D721Med (cell line): ENCODE data around the gene CDAN1.
A peak's percentile ranks its signal among the peaks of the same experiment; 100 is the strongest.

ENCODE experiments used
- DNase-seq: peaks from one replicate; pipeline ENCODE4 v3.0.0; 2011; ENCODE audit warnings: low spot score; ENCODE audit not compliant: insufficient read length
- FAIRE-seq: peaks from 2 replicates; lab custom pipeline; 2011; peaks lifted over from hg19 to GRCh38; lab: Jason Lieb, UNC
- TF ChIP-seq, protein P1 (sequence below): IDR thresholded peaks from 2 replicates; pipeline ENCODE4 v1.5.1; 2012; ENCODE audit warnings: mild to moderate bottlenecking, control low read depth; ENCODE audit not compliant: insufficient read depth; ENCODE audit errors: missing control alignments

The CDAN1 gene

DNA sequence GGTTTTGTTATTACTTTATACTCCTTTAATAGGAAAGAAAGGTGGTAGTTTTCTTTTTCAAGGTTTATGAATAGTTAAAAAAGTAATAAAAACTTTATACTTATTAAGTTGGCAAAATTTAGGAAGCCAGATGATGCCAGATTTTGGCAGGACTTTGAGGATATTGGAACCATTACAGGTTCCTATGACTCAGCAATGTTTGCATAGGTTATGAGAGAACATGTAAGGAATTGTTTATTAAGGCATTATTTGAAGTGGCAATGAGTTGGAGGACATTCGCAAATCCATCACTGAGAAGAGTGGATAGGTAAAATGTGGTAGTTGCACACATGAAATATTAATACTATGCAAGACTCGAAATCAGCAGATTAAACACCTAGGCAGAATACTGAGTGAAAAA lies 29.9 kb downstream of the CDAN1 start:
- no peak for DNase-seq
- no peak for FAIRE-seq
- TF ChIP-seq, protein P1, sequence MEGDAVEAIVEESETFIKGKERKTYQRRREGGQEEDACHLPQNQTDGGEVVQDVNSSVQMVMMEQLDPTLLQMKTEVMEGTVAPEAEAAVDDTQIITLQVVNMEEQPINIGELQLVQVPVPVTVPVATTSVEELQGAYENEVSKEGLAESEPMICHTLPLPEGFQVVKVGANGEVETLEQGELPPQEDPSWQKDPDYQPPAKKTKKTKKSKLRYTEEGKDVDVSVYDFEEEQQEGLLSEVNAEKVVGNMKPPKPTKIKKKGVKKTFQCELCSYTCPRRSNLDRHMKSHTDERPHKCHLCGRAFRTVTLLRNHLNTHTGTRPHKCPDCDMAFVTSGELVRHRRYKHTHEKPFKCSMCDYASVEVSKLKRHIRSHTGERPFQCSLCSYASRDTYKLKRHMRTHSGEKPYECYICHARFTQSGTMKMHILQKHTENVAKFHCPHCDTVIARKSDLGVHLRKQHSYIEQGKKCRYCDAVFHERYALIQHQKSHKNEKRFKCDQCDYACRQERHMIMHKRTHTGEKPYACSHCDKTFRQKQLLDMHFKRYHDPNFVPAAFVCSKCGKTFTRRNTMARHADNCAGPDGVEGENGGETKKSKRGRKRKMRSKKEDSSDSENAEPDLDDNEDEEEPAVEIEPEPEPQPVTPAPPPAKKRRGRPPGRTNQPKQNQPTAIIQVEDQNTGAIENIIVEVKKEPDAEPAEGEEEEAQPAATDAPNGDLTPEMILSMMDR, result no peak

DNA sequence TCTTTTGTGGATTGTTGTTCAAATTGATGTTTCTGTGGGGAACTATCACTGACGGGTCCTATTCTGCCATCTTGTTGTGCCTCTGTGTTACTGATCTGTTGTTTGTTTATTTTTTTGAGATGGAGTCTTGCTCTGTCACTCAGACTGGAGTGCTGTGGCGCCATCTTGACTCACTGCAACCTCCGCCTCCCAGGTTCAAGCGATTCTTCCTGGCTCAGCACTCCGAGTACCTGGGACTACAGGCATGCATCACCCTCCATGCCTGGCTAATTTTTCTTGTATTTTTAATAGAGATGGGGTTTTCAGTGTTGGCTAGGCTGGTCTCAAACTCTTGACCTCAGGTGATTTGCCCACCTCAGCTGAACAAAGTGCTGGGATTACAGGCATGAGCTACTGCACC lies 31.6 kb downstream of the CDAN1 start:
- TF ChIP-seq, protein P1, result no peak
- FAIRE-seq, result no peak
- DNase-seq, result no peak

DNA sequence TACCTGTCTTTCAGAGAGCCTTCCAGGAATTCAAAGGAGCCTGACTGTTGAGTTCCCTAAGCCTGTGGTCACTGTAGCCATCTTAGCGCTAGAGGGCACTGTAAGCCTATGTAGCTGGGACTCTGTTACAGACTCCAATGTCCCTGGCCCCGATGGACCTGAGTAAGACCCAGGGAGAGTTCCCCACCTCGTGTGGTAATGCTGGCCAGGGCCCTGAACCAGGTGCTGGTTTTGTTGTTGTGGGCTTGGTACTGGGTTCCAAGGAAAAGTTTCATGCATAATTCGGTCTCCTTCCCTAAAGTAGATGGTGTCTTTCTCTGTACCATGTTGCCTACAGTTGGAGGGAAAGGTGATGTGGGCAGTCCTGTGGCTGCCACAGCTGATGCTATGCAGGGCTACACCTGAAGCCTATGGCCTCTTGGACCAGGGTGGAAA lies 32.4 kb downstream of the CDAN1 start:
- TF ChIP-seq, protein P1, result peak; percentile 25
- DNase-seq, result peak; percentile 64
- FAIRE-seq, result no peak

DNA sequence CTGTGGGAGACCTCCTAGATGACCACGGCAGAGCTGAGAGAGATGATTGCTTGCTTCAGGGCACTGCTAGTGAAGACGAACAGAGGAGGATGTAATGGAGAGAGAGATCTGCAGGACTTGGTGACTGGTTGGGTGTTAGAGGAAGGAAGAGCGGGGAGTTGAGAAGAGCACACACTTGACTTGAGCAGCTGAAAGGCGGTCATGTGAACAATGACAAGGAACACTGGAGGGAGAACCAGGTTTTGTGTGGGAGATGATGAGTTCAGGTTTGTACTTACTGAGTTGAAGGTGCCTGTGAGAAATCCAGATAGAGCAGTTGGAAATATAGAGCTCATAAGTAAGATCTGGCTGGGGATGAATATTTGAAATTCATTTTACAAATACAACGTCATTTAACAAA lies 40.3 kb downstream of the CDAN1 start:
- DNase-seq (no peak), FAIRE-seq (no peak)
- TF ChIP-seq, protein P1, result no peak

DNA sequence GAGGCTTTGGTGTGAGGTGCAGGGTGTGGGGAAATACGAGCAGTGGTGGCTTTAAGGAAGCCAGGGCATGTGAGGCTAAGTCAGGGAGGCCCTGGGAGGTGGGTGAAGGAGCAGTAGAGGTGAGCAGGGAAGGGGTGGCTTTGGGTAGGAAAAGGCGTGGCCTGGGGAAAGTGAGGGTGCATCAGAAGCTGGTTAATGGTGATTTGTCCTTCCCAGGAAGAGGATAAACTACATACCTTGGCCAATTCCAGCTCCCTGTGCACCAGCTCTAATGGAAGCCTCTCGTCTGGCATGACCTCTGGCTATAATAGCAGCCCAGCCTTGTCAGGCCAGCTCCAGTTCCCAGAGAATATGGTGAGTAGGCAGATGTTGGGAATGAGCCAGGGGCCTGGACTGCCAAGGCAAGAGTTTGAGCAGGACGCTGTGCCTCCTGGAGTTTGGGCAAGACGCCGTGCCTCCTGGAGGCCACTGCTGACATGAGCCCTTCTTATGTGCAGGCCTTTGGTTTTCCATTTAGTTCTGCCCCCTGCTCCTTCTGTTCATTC lies 41.3 kb downstream of the CDAN1 start:
- TF ChIP-seq, protein P1, result no peak
- FAIRE-seq, result no peak
- no peak for DNase-seq

DNA sequence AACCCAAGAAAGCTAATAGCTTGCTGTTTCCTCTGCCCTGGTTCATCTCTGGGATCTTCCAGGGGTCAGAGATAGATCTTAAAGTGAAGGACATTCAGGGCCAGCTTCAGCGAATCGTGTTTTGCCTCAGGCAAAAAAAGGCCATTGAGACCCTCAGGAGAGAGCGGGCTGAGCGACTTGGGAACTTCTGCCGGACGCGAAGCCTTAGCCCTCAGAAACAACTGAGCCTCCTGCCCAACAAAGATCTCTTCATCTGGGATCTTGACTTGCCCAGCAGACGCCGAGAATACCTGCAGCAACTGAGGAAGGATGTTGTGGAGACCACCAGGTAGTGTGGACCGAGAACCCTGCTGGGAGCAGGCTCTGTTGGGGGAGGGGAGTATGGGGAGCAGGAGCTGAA lies 42.5 kb downstream of the CDAN1 start:
- DNase-seq (no peak), FAIRE-seq (no peak)
- TF ChIP-seq, protein P1, result no peak

DNA sequence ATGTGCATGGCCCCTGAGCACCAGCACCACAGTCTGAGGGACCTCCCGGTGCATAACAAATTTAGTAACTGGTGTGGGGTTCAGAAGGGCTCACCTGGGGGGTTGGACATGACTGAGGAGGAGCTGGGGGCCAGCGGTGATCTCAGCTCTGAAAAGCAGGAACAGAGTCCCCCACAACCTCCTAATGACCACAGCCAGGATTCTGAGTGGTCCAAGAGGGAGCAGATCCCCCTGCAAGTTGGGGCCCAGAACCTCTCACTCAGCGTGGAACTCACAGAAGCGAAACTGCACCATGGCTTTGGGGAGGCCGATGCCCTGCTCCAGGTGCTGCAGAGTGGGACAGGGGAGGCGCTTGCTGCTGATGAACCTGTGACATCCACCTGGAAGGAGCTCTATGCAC lies 43.0 kb downstream of the CDAN1 start:
- DNase-seq (no peak), FAIRE-seq (no peak)
- TF ChIP-seq, protein P1, result no peak
